Ovary (tissue), 3 donors: ENCODE results near the gene POU5F1.

Experiments
- EP300 ChIP-seq: sonication (generic); formaldehyde crosslinking; IDR thresholded peaks from one replicate; pipeline ENCODE4 v1.6.1; 2017; ENCODE audit warnings: antibody characterized with exemption
- POLR2A ChIP-seq: fragments of 450-650 bp; IDR thresholded peaks from one replicate; pipeline ENCODE4 v1.6.1; 2017; ENCODE audit warnings: antibody characterized with exemption, mild to moderate bottlenecking, moderate library complexity
- TF ChIP-seq, protein P1 (sequence below), 3 donors: fragments of 450-650 bp in 2 of 3; fragments of 200-600 bp in 1 of 3; IDR thresholded peaks; one replicate each; pipeline versions ENCODE4 v1.5.1 to v1.8.0; 2016 to 2022; ENCODE audit warnings: antibody characterized with exemption in 3 of 3, mild to moderate bottlenecking in 1 of 3
- donor health status: DM: no; HTN: no; CAD: no.

DNA sequence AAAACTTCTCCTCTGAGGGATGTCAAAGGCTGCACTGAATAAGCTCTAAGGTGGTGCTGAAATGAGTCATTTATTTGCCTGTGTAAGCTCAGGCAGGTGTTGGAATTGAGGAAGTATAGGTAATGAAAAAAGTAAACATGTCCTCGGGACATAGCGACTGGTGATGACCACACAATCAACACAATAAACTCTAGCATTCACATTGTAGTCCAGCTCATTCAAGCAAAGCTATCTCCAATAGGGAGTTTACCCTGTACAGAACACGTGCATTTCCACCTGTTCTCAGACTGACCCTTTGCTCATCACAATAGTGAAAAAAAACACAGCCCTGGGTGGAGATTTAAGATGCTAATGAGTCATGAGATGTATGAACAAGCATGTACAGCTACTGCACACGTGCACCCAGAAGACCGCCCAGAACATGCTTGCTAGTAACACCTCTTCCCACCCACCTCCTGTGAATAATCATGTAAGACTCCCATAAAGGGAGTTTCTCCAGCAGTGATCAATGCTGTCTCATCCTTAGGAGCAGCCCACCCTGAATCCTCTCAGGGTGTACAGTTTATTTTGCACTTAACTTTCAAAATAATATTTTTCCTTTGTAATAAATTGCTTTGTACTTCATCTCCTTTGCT is 33.0 kb upstream of the POU5F1 start:
- TF ChIP-seq, protein P1, sequence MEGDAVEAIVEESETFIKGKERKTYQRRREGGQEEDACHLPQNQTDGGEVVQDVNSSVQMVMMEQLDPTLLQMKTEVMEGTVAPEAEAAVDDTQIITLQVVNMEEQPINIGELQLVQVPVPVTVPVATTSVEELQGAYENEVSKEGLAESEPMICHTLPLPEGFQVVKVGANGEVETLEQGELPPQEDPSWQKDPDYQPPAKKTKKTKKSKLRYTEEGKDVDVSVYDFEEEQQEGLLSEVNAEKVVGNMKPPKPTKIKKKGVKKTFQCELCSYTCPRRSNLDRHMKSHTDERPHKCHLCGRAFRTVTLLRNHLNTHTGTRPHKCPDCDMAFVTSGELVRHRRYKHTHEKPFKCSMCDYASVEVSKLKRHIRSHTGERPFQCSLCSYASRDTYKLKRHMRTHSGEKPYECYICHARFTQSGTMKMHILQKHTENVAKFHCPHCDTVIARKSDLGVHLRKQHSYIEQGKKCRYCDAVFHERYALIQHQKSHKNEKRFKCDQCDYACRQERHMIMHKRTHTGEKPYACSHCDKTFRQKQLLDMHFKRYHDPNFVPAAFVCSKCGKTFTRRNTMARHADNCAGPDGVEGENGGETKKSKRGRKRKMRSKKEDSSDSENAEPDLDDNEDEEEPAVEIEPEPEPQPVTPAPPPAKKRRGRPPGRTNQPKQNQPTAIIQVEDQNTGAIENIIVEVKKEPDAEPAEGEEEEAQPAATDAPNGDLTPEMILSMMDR (IDR thresholded peaks at IDR 0.05) = no peak
- no peak for TF ChIP-seq POLR2A
- TF ChIP-seq EP300 = no peak
